ENCODE results near the gene CACNA1S.

The CACNA1S gene

DNA sequence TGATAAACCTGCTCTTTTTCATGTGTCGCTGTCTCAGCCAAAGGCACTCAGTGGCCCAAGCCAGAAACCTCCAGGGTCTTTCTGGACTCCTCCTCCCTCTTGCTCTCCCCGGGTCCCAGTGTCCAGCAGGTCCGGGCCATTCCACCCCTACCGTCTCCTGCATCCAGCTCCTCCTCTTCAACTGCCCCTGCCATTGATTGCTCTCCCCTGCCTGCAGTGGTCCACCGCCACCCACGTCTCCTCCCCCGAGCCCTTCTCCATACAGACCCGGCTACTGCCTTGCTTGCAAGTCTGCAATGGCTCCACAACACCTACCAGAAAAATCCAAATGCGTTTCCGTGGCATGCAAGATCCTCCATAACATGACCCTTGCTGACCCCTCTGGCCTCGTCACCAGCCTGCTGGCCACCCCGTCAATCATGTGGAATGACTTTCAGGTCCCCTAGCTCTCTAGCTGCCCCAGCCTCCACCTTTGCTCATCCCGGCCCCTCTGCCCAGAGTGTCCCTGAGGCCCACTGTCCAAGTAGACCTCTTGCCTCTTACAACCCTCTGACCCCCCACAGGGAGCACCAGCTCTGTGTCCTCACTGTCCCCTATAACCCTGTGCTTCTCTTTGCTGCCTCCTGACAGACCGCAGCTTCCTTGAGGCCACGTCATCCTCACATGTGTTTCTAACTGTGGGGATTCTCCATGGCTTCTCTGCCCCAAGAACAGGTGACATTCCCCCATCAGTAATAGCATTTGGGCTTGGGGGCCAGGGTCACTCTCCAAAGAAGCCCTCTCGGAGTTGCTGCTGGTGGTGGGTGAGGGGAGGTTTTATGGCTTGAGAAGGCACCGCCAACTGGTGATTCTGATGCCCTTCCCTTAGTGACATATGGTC, 15.0 kb downstream of the CACNA1S start:
- intact Hi-C loops (cut with DNase I): no loop called here

DNA sequence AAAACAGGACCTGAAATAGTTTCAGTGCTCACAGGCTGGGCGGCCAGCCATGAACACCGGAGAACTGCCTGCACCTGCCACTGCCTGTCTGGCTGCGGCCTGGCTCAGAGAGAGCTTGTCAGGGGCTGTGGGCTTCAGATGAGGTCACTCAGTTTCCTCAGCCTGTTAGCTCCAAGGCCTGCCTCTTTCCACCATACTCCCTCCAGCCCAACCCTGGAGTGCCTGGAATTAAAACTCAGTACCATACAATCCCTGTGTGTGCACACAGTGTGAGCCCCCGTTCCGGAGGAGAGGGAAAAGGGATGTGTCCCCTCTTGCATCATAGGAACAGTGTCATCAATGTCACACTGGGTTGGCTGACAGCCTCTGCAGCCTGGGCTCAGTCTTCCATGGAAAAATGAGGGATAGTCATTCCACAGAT, 16.2 kb downstream of the CACNA1S start:
- intact Hi-C loops (cut with DNase I): no loop called here
- peak in 4 of 10 donors; percentile 32 to 88 (median 62) for DNase-seq

More for the DNA sequence above, 15.0 kb downstream of the CACNA1S start:
- peak in 2 of 10 donors; percentile 59 to 64 for DNase-seq

DNA sequence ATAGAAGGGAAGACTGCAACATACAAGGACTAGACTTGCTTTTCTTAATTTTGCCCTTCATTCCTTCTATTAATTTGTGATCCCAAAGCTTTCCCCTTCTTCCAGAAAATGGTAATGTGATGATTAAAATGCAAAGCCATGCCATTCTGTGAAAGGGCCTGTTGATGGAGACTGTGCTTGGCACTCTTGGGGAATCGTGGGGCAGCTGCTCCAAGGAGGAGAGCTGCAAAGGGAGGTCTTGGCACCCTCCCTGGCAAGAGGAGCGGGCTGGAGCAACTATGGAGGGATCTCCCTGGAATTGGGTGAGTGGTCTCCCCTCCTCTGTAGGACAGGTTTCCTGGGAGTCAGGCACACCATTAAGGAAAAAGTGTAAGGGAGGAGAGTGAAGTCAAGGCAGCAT, 16.6 kb downstream of the CACNA1S start:
- DNase-seq: peak in 3 of 10 donors; percentile 31 to 86 (median 64)
- intact Hi-C loops (cut with DNase I): no loop called here

DNA sequence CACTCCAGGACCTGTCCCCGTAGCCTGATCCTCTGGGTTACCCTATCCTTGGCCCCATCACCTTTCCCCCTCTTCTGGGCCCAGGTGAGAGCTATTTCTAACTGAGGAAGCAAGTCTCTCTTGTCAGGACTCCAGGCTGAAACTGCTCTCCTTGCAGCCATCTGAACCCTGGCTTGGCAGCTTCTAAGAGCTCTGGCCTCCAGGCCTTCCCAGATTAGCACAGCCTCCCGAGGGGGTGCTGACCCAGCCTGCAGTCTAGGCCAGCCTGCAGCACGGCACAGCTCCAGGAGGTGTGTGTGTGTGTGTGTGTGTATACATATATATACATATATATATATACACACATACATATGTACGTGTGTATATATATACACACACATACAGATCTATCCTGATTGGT, 17.4 kb downstream of the CACNA1S start:
- intact Hi-C loops (cut with DNase I): no loop called here
- DNase-seq: peak in 1 of 10 donors; percentile 47

DNA sequence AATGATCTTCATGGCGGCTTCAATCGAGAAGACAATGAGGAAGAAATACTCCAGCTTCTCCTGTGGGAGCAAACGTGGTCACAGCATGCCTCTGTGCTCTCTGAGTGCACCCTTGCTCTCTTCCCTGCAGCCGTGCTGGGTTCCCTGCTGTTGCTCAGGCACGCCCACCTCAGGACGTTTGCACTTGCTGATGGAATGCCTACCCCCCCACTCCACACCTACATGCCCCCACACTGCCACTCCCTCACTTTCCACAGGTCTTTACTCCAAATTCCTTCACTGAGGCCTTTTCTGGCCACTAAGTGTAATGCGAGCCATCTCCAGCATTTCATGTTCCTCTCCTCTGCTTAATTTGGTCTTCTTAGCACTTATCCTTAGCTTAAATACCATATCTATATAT, 18.3 kb downstream of the CACNA1S start:
- intact Hi-C loops (cut with DNase I): no loop called here
- DNase-seq: peak in 2 of 10 donors; percentile 47 to 49

DNA sequence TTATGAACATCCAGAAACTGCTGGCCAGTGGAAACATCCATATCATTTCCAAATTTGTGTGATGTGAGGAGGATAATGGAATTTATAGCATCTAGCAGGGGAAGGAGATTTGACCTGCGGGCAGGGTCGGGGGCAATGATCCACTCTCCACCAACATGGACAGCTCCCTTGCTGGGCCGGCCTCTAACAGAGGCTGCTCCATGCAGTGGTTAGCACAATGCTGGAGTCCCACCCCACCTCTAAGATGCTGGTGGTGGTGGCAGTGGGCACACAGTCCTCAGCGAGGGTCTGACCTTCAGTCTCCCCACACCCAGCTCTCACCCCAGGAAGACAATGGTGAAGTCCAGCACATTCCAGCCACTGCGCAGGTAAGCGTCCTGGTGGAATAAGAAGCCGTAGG, 18.7 kb downstream of the CACNA1S start:
- intact Hi-C loops (cut with DNase I): no loop called here
- peak in 2 of 10 donors; percentile 22 to 64 for DNase-seq

DNA sequence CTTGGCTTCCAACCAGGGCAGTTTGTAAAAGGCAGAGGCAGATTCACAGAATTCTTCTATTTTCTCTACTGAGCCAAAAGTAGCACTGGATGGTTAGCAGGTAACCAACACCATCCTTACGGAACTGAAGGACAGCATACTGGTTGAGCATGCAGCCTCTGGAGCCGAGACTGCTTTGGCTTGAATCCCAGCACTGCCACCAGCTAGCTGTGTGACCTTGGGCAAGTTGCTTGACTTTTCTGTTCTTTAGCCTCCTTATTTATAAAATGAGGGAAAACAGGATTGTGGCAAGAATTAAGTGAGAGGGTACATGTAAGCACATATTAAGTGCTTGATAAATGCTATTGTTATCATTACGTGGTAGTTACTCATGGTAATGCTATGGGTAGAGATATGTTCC, 19.5 kb downstream of the CACNA1S start:
- DNase-seq: peak in 2 of 10 donors; percentile 22 to 24
- intact Hi-C loops (cut with DNase I): no loop called here

DNA sequence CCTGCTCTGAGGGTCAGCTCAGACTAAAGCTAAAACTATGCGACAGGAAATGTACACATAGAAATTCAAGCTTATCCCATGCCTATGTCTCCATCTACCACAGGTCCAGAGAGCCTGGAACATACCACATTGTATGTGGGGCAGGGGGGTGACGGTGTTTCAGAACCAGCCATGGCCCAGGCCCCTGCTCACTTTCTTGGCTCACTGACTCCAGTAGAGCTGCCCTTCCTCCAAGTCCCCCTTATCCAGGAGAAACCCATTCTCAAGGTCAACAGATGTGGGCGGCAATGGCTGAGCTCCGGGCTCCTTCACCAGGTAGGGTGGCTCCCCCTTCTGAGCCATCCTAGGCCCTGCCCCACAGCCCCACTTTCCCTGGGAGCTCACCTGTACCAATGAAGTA, 21.0 kb downstream of the CACNA1S start:
- peak in 2 of 10 donors; percentile 17 to 40 for DNase-seq
- intact Hi-C loops (cut with DNase I): no loop called here

DNA sequence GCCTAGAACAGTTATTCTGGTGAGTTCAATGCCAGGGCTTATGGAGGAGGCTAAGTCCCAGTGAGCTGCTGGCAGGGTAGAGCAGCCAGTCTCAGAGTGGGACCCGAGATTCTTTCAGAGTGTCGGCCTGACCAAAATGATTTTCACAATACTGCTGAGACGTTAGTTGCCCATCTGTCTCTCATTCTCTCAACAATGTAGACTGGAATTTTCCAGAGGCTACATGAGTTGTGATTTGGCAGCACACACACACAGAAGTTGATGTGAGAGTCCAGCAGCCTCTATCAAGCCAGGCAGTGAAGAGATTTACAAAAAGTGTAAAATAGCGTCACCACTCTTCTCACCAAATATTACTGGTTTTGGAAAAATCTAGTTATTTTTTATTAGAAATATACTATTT, 21.7 kb downstream of the CACNA1S start:
- intact Hi-C loops (cut with DNase I): no loop called here
- DNase-seq: peak in 2 of 10 donors; percentile 13 to 51

DNA sequence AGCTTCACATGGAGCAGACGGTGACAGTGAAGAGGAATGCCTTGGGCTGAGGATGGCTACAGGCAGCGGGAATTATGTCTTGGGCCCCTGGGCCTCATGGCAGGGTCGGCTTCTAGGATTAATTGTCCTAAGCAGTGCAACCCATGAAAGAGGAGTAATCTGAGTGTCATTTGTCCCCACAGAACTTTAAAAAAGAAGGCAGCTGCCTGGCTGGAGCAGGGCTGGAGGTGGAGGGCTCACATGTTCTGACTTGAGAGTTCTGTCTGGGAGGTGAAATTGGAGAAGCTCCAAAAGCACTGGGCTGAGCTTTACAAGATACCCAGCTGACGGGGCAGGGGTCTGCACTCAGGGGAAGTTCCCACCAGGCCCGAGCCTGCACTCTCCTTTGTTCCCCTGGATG, 22.6 kb downstream of the CACNA1S start:
- DNase-seq: peak in 2 of 10 donors; percentile 26 to 49
- intact Hi-C loops (cut with DNase I): no loop called here

DNA sequence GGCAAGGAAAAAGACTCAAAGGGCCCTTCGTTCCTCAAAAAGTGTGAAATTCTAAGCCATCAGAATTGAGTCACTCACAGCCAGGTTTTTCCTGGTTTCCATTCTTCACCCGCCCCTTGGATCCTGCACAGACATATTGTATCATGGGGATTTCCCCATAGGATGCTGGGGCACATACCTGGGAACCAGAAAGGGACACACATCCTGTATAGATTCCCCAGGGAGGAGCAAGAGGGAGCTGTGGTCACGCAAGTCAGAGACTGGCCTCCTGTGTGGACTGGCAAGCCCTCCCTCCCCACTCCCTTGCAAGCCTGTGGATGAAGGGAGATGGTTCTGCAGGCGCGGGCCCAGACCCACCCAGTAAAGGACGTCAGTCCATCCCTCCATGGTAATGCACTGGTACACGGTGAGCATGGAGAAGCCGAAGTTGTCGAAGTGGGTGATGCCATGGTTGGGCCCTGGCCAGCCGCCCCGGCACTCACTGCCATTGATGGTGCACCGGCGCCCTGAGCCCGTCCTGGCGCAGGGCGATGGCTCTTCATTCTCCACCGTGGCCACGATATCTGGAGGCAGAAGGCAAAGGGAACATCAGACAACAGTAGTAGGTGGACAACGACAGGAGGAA, 23.2 kb downstream of the CACNA1S start:
- peak in 2 of 10 donors; percentile 53 to 55 for DNase-seq
- intact Hi-C loops (cut with DNase I): no loop called here

DNA sequence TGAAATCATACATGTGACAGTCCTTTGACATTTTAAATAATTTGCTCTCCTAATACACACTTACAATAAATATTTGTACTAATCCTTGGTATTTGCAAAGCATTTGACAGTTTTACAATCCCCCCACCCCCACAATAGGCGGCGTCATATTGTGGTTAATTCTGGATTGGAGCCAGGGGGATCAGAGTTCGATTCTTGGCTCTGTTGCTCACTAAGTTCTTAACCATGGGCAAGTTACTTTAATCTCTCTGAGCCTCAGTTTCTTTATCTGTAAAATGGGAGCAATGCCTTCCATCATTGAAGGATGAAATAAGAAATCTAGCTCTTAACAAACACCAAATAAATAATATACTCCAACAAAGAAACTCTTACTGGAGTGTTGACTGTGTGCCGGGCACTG, 23.8 kb downstream of the CACNA1S start:
- intact Hi-C loops (cut with DNase I): no loop called here
- peak in 1 of 10 donors; percentile 14 for DNase-seq

DNA sequence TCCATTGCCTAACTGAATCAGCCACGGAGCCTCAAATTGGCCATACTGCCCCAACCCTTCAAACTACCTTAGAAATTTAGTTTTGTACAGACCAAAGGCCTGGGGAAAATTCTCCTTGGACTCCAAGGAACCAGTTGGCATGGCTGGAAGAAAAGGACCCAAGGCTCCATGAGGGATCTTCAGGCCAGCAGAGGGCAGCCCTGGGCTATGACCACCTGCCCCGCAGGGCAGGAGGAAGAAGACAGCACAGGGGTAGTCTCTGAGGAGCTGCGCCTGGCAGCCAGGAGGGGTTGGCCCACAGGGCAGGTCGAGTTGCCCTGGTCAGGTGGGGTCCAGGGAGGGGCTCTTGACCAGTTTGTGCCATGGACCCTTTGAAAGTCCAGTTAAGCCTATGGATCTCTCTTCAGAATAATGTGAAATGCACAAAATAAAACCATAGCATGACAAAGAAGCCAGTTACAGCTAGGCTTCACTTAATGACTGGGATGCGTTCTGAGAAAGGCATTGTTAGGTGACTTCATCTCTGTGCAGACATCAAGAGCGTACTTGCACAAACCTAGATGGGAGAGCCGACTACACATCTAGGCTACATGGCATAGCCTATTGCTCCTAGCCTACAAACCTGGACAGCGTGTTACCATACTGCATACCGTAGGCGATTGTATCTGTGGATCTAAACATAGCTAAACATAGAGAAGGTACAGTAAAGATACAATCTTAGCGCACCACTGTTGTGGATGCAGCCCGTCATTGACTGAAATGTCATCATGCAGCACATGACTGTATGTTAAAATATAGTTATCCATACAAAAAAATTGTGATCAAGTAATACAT, 26.1 kb downstream of the CACNA1S start:
- DNase-seq: peak in 6 of 10 donors; percentile 51 to 92 (median 58)
- intact Hi-C loops (cut with DNase I): no loop called here

DNA sequence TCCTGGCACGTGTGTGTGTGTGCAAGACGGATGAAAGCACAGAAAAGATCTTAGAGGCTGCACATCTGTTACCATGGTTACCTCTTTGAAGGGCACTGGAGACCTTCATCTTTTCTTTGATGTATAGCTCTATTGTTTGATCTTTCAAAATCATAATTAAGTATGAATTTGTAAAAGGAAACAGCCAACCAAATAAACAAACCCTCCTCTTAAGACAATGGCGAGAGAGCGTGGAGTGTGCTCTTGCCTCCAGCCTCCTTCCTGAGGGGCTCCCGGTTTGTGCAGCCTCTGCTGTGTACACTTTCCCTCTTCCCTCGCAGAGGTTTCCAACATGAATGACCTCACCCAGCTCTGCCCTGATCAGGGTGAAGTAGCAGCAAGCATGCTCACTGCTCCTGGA, 27.9 kb downstream of the CACNA1S start:
- peak in 2 of 10 donors; percentile 22 to 54 for DNase-seq
- intact Hi-C loops (cut with DNase I): no loop called here

DNA sequence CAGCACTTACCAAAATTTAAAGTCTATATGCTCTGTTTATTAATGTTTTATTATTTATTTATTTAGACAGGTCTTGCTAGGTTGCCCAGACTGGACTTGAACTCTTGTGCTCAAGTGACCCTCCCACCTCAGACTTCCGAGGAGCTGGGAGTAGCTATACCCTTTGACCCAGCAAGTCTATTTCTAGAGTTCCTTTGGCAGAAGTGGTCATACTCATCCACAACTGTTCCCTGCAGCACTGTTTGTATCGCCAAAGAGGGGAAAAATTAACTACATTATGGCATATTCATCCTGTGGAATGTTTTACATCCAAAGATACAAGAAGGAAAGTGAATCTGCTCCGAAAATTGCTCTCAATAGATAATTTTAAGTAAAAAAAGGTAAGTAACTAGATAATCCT, 28.5 kb downstream of the CACNA1S start:
- intact Hi-C loops (cut with DNase I): no loop called here
- peak in 1 of 10 donors; percentile 5 for DNase-seq

DNA sequence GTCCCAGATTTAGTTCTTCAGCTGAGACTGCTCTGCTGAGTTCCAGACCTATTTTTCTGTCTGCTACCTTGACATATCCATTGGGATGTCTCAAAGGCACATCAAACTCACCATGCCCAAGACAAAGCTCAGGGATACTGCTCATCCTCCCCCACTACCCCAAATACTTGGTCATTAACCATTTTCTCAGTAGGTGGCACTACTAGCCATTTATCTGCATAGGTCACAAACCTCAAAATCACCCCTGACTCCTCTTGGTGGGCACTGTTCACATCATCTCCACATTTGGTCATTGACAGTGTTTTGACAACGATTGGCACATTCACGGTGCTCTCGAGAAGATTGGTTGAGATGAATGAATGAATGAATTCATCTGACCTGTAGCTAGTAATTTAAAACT, 32.1 kb downstream of the CACNA1S start:
- intact Hi-C loops (cut with DNase I): no loop called here
- no peak for DNase-seq

DNA sequence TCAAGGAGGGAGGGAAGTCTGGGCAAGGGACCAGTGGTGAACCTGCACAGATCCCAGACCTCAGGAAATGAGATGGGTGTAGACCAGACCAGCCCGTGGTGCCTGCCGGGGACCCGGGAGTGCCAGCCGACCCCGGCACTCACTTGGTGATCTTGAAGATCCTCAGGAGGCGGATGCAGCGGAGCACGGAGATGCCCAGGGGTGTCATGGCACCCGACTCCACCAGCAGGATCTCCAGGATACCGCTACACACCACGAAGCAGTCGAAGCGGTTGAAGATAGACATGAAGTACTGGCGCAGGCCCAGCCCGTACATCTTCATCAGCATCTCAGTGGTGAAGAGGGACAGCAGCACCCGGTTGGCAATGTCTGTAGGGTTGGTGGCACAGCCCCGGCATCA, 34.5 kb downstream of the CACNA1S start:
- intact Hi-C loops (cut with DNase I): no loop called here
- peak in 2 of 10 donors; percentile 68 to 74 for DNase-seq

DNA sequence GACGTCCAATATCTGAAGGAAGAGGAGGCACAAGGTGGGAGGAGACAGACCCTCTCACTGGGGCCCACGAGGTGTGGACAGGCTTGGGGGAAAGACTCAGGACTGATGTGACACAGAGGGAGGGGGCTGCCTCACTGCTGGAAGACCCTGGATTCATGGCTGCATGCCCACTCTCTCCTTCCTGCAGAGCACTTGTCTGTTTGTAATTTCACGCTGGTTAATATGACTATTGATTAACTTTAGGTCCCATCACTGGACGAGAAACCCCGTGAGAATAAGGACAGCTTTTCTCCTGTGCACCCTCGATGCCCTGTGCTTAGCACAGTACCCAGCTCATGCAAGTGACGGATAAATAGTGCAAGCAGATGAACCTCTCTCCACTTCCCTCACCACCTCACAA, 35.1 kb downstream of the CACNA1S start:
- intact Hi-C loops (cut with DNase I): no loop called here
- peak in 1 of 10 donors; percentile 50 for DNase-seq

DNA sequence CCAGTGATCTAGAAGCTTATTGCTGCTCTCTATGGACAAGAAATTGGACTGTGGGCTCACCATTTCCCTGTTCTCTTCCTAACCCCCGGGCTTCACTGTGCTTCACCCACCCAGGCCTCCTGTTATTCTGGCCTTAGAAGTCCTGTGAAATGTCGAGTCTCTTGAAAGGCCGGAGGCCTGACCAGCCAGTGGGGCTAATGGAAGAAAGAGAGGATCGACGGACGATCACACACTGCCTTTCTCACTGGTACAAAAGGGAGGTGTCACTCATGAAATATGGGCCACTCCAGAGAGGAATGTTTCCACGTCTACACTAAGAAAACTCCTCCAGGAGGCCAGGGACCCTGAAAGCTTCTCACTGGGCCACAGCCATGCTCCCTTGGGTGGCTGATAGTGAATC, 36.1 kb downstream of the CACNA1S start:
- intact Hi-C loops (cut with DNase I): no loop called here
- DNase-seq: peak in 2 of 10 donors; percentile 21 to 29

DNA sequence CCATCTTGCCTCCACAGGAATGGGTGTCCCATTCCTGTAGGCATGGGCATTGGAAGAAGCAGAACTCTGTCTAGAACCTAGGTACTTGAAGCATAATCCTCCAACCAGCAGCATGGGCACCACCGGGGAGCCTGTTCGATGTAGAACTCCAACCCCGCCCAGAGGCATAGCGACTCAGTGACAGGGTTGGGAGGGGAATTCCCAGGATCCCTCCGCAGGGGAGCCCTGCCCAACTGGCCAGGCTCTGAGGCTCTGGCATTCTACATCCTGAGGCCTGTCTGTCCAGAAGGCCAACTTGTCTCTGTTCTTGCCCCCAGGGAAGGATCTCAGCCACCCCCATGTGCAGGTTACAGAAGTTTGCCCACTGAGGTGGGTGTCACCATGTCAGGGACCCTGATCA, 38.2 kb downstream of the CACNA1S start:
- intact Hi-C loops (cut with DNase I): no loop called here
- DNase-seq: peak in 1 of 10 donors; percentile 27

DNA sequence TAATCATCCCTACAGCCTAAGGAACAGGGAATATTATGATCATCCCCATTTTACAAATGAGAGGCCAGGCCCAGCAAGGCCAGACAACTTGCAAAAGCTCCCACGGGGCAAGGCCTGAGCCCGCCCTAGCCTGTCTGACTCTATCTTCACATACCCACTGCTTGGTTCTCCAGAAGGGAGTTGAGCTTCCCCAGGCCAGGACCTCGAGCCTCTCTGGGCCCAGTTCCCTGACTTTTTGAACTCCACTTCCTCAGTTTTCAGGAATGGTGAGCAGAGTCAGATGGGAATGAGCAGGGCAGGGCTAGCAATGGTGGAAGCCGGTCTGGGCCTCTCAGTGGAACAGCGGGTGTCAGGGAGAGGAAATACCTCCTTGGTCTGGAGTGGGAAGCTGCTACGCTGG, 39.3 kb downstream of the CACNA1S start:
- peak in 2 of 10 donors; percentile 47 to 54 for DNase-seq
- intact Hi-C loops (cut with DNase I): no loop called here

Data from posterior cingulate gyrus (tissue), 11 donors.